Astrocyte (in vitro differentiated cells and primary cell): ENCODE measurements around the gene SIGLEC11. TPM values are rescaled to one million over a fixed set of nuclear protein-coding genes. Genes with fewer than 3 reads are reported as not detected.

ENCODE experiments used
- DNase-seq: peaks from one replicate; pipeline ENCODE4 v3.0.0-alpha.2; 2010; ENCODE audit warnings: low read depth
- FAIRE-seq: peaks from 2 replicates; lab custom pipeline; 2011; peaks lifted over from hg19 to GRCh38; lab: Jason Lieb, UNC
- H2AFZ ChIP-seq: 2 replicates; pipeline ENCODE4 v1.6.0; 2012; ENCODE audit warnings: low read depth, low read length, inconsistent platforms
- H3K27ac ChIP-seq: 2 replicates; pipeline ENCODE4 v1.5.1; 2011; ENCODE audit warnings: low read depth, low read length, inconsistent platforms
- H3K27me3 ChIP-seq: 2 replicates; pipeline ENCODE4 v1.6.0; 2011; ENCODE audit warnings: low read length, inconsistent platforms; ENCODE audit not compliant: insufficient read depth
- H3K36me3 ChIP-seq: 2 replicates; pipeline ENCODE4 v1.5.1; 2011; ENCODE audit warnings: low read length, inconsistent platforms; ENCODE audit not compliant: insufficient read depth
- H3K4me1 ChIP-seq: 2 replicates; pipeline ENCODE4 v1.5.1; 2011; ENCODE audit warnings: low read length, inconsistent platforms; ENCODE audit not compliant: insufficient read depth
- H3K4me2 ChIP-seq: 2 replicates; pipeline ENCODE4 v1.6.0; 2012; ENCODE audit warnings: low read length, inconsistent platforms
- H3K4me3 ChIP-seq: 2 replicates; pipeline ENCODE4 v1.5.1; 2011; ENCODE audit warnings: low read depth, mild to moderate bottlenecking, low read length, inconsistent platforms; ENCODE audit not compliant: insufficient read depth
- H3K79me2 ChIP-seq: 2 replicates; pipeline ENCODE4 v1.6.0; 2012; ENCODE audit warnings: mild to moderate bottlenecking, low read length, inconsistent platforms; ENCODE audit not compliant: insufficient read depth
- H3K9ac ChIP-seq: 2 replicates; pipeline ENCODE4 v1.6.0; 2012; ENCODE audit warnings: mild to moderate bottlenecking, low read length, inconsistent platforms
- H3K9me3 ChIP-seq: 2 replicates; pipeline ENCODE4 v1.5.1; 2012; ENCODE audit warnings: low read depth, mild to moderate bottlenecking, low read length, inconsistent platforms; ENCODE audit not compliant: insufficient read depth
- H4K20me1 ChIP-seq: 2 replicates; pipeline ENCODE4 v1.6.0; 2012; ENCODE audit warnings: low read length, inconsistent platforms; ENCODE audit not compliant: insufficient read depth
- H3K27ac Mint-ChIP-seq: one replicate; pipeline ENCODE4 v1.8.0; 2021; ENCODE audit warnings: mild to moderate bottlenecking, mixed read lengths; ENCODE audit not compliant: unreplicated experiment
- H3K27me3 Mint-ChIP-seq: one replicate; pipeline ENCODE4 v1.8.0; 2021; ENCODE audit warnings: low read depth, mixed read lengths; ENCODE audit not compliant: unreplicated experiment
- H3K36me3 Mint-ChIP-seq: one replicate; pipeline ENCODE4 v1.8.0; 2021; ENCODE audit warnings: low read depth, mixed read lengths; ENCODE audit not compliant: unreplicated experiment
- H3K4me1 Mint-ChIP-seq: one replicate; pipeline ENCODE4 v1.8.0; 2021; ENCODE audit warnings: low read depth, mixed read lengths; ENCODE audit not compliant: unreplicated experiment
- H3K4me3 Mint-ChIP-seq: one replicate; pipeline ENCODE4 v1.8.0; 2021; ENCODE audit warnings: mild to moderate bottlenecking, moderate library complexity, mixed read lengths; ENCODE audit not compliant: unreplicated experiment
- H3K9me3 Mint-ChIP-seq: one replicate; pipeline ENCODE4 v1.8.0; 2021; ENCODE audit warnings: mild to moderate bottlenecking, mixed read lengths; ENCODE audit not compliant: unreplicated experiment
- EZH2 ChIP-seq: IDR thresholded peaks from 2 replicates; pipeline ENCODE4 v1.6.1; 2012; ENCODE audit warnings: mild to moderate bottlenecking, low read length, inconsistent platforms; ENCODE audit not compliant: insufficient read depth
- total RNA-seq: library from RNA; stranded (reverse); gene quantifications from 2 replicates; pipeline ENCODE4 v1.2.1, GENCODE V29; 2021
- TF ChIP-seq, protein P1 (sequence below): IDR thresholded peaks from 2 replicates; pipeline ENCODE4 v1.5.1; 2011; ENCODE audit warnings: low read depth, mild to moderate bottlenecking, inconsistent platforms, low read length, moderate library complexity; ENCODE audit not compliant: insufficient read depth

The SIGLEC11 gene
- total RNA-seq, 1 donor from 2014 or later, result not detected

DNA sequence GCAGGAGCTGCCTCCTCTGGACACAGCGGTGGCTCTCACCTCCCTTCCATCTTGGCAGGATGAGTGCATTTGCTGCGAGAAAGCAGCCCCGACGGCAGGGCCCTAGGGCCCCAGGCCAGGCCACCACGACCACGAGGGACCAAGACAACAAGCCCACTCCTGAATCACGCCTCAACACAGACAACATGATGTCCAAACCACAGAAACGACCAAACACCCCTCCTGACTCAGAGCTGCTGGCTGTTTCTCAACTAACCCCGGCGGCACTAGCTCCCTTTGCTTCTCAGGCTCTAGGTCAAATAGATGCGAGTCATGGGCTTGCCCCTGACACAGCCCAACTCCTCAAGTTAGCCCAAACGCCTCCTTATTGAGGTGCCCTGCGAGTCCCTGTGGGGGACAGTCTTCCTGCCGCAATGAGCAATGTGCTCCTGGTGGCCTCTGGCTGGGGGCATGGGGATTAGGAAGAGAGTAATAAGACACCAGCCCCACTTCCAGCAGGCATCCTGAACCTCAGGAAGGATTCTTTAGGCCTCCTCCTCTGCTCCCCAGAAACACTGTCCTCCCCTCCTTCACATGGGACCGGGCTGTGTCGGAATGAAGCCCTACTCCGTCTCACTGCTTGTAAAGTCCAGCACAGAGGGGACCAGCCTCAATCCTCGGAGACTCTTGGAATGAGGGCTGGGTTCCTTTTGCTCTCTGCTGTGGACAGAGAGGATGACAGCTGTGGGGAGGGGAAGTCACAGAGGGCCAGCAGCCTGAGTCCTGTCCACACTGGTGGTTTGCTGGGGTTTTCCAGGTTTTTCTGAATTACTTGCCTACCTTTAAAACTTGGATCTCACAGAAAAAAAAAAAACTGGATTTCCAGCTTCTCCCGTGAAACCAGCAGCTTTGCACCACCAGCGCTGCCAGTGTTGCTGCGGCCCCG lies 38.8 kb downstream of the SIGLEC11 start:
- peak overlapping the region; percentile 63 for H3K4me2 ChIP-seq
- H3K4me1 Mint-ChIP-seq, result peaks cover 14% of the 10 kb centered on the region
- H3K4me3 Mint-ChIP-seq, result peak overlapping the region; percentile 35

GRCh38 chr19:49920624-49921363 lies 40.2 kb downstream of the SIGLEC11 start:
- DNase-seq, result no peak
- peaks cover 89% of the 10 kb centered on the region for H4K20me1 ChIP-seq
- peak overlapping the region; percentile 72 for H3K27ac Mint-ChIP-seq

More for the DNA sequence above, 38.8 kb downstream of the SIGLEC11 start:
- H3K79me2 ChIP-seq, result peaks cover 97% of the 10 kb centered on the region
- H3K9ac ChIP-seq, result peak overlapping the region; percentile 44
- peaks cover 13% of the 10 kb centered on the region for H3K4me1 ChIP-seq
- H3K27ac ChIP-seq, result peak overlapping the region; percentile 32
- peaks cover 8% of the 10 kb centered on the region for H3K36me3 ChIP-seq
- TF ChIP-seq EZH2, result no peak
- TF ChIP-seq, protein P1, sequence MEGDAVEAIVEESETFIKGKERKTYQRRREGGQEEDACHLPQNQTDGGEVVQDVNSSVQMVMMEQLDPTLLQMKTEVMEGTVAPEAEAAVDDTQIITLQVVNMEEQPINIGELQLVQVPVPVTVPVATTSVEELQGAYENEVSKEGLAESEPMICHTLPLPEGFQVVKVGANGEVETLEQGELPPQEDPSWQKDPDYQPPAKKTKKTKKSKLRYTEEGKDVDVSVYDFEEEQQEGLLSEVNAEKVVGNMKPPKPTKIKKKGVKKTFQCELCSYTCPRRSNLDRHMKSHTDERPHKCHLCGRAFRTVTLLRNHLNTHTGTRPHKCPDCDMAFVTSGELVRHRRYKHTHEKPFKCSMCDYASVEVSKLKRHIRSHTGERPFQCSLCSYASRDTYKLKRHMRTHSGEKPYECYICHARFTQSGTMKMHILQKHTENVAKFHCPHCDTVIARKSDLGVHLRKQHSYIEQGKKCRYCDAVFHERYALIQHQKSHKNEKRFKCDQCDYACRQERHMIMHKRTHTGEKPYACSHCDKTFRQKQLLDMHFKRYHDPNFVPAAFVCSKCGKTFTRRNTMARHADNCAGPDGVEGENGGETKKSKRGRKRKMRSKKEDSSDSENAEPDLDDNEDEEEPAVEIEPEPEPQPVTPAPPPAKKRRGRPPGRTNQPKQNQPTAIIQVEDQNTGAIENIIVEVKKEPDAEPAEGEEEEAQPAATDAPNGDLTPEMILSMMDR, result no peak
- no peaks in the 10 kb centered on the region for H3K9me3 ChIP-seq
- H3K27me3 ChIP-seq, result no peaks in the 10 kb centered on the region
- H3K4me3 ChIP-seq, result no peak overlapping the region
- H2AFZ ChIP-seq, result no peak overlapping the region
- FAIRE-seq (no peak), DNase-seq (peak; percentile 47)
- Mint-ChIP-seq H3K27me3 (no peaks in the 10 kb centered on the region), H3K9me3 (no peaks in the 10 kb centered on the region), H3K36me3 (peaks cover 7% of the 10 kb centered on the region), H3K27ac (peak overlapping the region; percentile 80)
- peaks cover 88% of the 10 kb centered on the region for H4K20me1 ChIP-seq

More at GRCh38 chr19:49920624-49921363, 40.2 kb downstream of the SIGLEC11 start:
- Histone ChIP-seq H3K36me3 (peaks cover 5% of the 10 kb centered on the region), H2AFZ (no peak overlapping the region), H3K4me3 (no peak overlapping the region), H3K27ac (no peak overlapping the region), H3K4me1 (peaks cover 13% of the 10 kb centered on the region), H3K4me2 (no peak overlapping the region), H3K79me2 (peaks cover 95% of the 10 kb centered on the region), H3K9ac (no peak overlapping the region), H3K9me3 (no peaks in the 10 kb centered on the region), H3K27me3 (no peaks in the 10 kb centered on the region)
- Mint-ChIP-seq H3K9me3 (no peaks in the 10 kb centered on the region), H3K36me3 (peaks cover 13% of the 10 kb centered on the region), H3K4me3 (no peak overlapping the region), H3K27me3 (no peaks in the 10 kb centered on the region), H3K4me1 (peaks cover 14% of the 10 kb centered on the region)
- no peak for FAIRE-seq
- no peak for TF ChIP-seq EZH2
- TF ChIP-seq, protein P1, result no peak
